Measurements from ENCODE around the gene FUCA2. TPM values are rescaled to one million over a fixed set of nuclear protein-coding genes. Genes with fewer than 3 reads are reported as not detected.
"Not testable (repeated sequence)": the region's sequence is repeated elsewhere in the genome, so short reads cannot be mapped to it uniquely, and the experiment has no call there.

FUCA2 gene
- total and polyA plus RNA-seq, 11 donors = 18.0 to 68.6 (median 34.8) TPM

DNA sequence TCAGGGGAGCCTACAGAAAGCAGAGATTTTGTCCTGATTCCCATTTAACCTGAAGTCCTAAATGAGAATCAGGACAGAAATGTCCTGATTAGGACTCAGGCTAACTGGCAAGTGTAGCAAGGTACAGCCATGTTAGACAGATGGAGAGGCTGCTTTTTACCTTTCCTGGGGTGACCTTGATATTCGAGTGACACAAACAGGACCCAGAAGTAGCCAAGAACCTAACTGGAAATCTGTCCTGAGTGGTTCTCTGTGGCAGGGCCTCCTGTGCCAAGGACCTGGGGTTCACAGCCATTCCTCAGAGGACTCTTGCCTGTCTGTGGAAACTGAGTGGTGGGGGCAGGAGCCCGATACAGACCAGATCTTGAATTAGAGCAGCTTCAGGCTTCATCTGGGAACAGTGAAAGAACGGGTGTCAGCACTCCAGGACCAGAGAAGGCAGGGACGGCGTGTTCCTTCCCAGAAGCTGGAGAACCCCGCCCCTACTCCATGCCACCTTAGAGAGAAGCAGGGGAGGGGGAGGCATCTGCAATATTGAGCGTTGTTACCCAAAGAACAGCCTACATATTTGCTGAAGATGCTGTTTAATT is 4.3 kb upstream of the FUCA2 start:
- WGBS, 4 donors = 66 to 71% (median 68%) methylated on average over 7 of the region's 7 CpGs
- peaks cover 0 to 32% (median 14%) of the 10 kb centered on the region in 12 donors for H3K4me1 ChIP-seq
- intact Hi-C loops (cut with DNase I) = loop anchor here in 3 of 10 donors (2.0 to 5.0 kb wide), 3 partner anchors 21 to 49 kb away; no protein-coding TSS in a partner anchor
- H3K4me3 ChIP-seq = no peak overlapping the region
- H3K27me3 ChIP-seq = no peaks in the 10 kb centered on the region
- no peak for TF ChIP-seq POLR2A (IDR thresholded peaks at IDR 0.05)
- TF ChIP-seq, protein P1, sequence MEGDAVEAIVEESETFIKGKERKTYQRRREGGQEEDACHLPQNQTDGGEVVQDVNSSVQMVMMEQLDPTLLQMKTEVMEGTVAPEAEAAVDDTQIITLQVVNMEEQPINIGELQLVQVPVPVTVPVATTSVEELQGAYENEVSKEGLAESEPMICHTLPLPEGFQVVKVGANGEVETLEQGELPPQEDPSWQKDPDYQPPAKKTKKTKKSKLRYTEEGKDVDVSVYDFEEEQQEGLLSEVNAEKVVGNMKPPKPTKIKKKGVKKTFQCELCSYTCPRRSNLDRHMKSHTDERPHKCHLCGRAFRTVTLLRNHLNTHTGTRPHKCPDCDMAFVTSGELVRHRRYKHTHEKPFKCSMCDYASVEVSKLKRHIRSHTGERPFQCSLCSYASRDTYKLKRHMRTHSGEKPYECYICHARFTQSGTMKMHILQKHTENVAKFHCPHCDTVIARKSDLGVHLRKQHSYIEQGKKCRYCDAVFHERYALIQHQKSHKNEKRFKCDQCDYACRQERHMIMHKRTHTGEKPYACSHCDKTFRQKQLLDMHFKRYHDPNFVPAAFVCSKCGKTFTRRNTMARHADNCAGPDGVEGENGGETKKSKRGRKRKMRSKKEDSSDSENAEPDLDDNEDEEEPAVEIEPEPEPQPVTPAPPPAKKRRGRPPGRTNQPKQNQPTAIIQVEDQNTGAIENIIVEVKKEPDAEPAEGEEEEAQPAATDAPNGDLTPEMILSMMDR (IDR thresholded peaks at IDR 0.05) = no peak
- DNase-seq (peak in 2 of 5 donors; percentile 27 to 74), ATAC-seq (peak in 3 of 4 donors; percentile 9 to 31 (median 28))
- no peaks in the 10 kb centered on the region for H3K9me3 ChIP-seq
- peak overlapping the region; percentile 61 to 92 (median 80) for H3K27ac ChIP-seq
- H3K36me3 ChIP-seq = no peaks in the 10 kb centered on the region

DNA sequence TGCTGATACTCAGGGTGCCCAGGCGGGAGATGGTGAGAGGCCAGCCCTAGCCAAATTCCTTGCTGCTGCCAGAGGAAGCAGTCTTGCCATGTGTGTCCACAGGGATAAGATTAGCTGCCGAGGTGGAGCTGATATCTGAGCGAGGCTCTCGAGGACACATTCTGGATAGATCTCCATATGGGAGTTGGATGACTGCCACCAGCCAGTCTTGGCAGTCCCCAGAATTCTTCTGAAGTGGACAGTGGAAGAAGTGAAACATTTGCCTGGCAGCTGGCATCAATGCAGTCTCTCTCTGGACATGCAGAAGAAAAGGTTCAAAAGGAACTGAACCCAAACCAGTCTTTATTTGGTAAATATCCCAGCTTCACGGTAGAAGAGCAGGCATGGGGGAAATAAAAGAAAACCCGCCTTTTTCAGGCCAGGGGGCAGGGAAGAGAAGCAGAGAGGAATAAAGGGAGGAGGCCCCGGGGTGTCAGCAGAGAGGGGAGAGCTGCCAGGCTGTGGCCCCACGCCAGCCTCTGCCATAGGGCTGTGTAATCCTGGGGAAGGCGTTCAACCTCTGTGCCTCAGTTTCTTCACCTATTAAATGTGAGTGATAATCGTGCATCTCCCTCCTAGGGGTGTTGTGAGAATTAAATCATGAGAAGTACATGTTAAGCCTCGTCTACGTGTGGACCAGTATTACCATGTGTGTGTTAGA is 3.7 kb upstream of the FUCA2 start:
- H3K9me3 ChIP-seq = no peaks in the 10 kb centered on the region
- WGBS, 4 donors = 38 to 51% (median 45%) methylated on average over 11 to 12 of the region's 12 CpGs
- peak; percentile 73 to 92 (median 84) for DNase-seq
- TF ChIP-seq, protein P1 (IDR thresholded peaks at IDR 0.05) = no peak
- TF ChIP-seq POLR2A (IDR thresholded peaks at IDR 0.05) = no peak
- no peaks in the 10 kb centered on the region for H3K36me3 ChIP-seq
- peak overlapping the region; percentile 61 to 92 (median 80) for H3K27ac ChIP-seq
- peaks cover 0 to 39% (median 20%) of the 10 kb centered on the region in 12 donors for H3K4me1 ChIP-seq
- peak; percentile 72 to 85 (median 78) for ATAC-seq
- intact Hi-C loops (cut with DNase I) = loop anchor here in 2 of 10 donors (2.0 to 5.0 kb wide), 2 partner anchors 47 to 50 kb away; no protein-coding TSS in a partner anchor
- H3K27me3 ChIP-seq = no peaks in the 10 kb centered on the region
- H3K4me3 ChIP-seq = peak overlapping the region in 1 of 12 donors; percentile 16

DNA sequence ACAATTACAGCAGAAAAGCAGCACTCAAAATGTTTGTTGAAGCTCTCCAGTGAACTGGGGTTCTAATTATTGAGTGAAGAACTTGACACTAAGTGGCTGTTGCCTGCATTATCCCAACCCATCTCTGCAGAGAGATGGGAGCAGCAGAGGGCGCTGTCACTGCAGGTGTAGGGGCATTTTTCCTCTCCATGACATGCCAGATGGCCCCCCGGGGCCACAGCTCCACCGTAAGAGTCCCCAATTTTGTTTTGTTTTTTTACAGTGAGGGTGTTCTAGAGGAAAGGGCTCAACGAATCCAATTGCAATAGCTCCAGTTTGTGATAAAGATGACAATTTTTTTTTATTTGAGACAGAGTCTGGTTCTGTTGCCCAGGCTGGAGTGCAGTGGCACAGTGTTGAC is 1.9 kb upstream of the FUCA2 start:
- 66 to 80% (median 67%) methylated on average over 4 of the region's 4 CpGs for WGBS, 4 donors
- H3K27ac ChIP-seq = peak overlapping the region in 1 of 12 donors; percentile 11
- peak in 2 of 5 donors; percentile 14 to 23 for DNase-seq
- H3K9me3 ChIP-seq = no peaks in the 10 kb centered on the region
- H3K36me3 ChIP-seq = peaks cover 0 to 5% (median 0%) of the 10 kb centered on the region in 9 donors
- no peaks in the 10 kb centered on the region for H3K27me3 ChIP-seq
- H3K4me3 ChIP-seq = no peak overlapping the region
- no peak for ATAC-seq
- TF ChIP-seq, protein P1 (IDR thresholded peaks at IDR 0.05) = peak in 8 of 12 donors; percentile 20 to 49 (median 34)
- no peak for TF ChIP-seq POLR2A (IDR thresholded peaks at IDR 0.05)
- intact Hi-C loops (cut with DNase I) = loop anchor here in 1 of 10 donors (5.0 kb wide), 2 partner anchors 164 to 329 kb away; partner anchors contain the start of genes LTV1 and PHACTR2
- peaks cover 0 to 51% (median 32%) of the 10 kb centered on the region in 12 donors for H3K4me1 ChIP-seq

DNA sequence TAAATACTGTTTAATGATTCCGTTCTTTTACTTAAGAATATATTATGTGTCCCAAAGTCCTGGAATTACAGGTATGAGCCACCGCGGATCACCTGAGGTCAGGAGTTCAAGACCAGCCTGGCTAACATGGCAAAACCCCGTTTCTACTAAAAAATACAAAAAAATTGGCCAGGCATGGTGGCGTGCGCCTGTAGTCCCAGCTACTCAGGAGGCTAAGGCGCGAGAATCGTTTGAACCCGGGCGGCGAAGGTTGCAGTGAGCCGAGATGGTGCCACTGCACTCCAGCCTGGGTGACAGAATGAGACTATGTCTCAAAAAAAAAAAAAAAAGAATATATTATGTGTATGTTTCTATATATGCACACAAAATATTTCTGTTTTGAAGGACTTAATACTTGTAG is 1.2 kb downstream of the FUCA2 start:
- Histone ChIP-seq H3K4me3 (peak overlapping the region; percentile 47 to 92 (median 74)), H3K27ac (peak overlapping the region in 4 of 12 donors; percentile 89 to 97 (median 92)), H3K4me1 (peaks cover 0 to 39% (median 27%) of the 10 kb centered on the region in 12 donors), H3K36me3 (peaks cover 0 to 31% (median 21%) of the 10 kb centered on the region in 9 donors)
- not testable (repeated sequence) for H3K27me3 ChIP-seq, DNase-seq, H3K9me3 ChIP-seq, ATAC-seq
- intact Hi-C loops (cut with DNase I) = loop anchor here in 2 of 10 donors (2.0 to 5.0 kb wide), 3 partner anchors 56 to 332 kb away; partner anchors contain the start of genes LTV1 (in 1 of the 2) and PHACTR2 (in 1 of the 2)
- 92 to 98% (median 97%) methylated on average over 13 of the region's 13 CpGs for WGBS, 4 donors
